G401 (cell line): ENCODE measurements around the gene IRF9. TPM values are rescaled to one million over a fixed set of nuclear protein-coding genes. Genes with fewer than 3 reads are reported as not detected.

Experiments
- DNase-seq: peaks from one replicate; pipeline ENCODE4 v3.0.0-alpha.2; 2015; ENCODE audit warnings: low spot score
- in situ Hi-C: cut with HindIII; loops from 2 replicates; pipeline ENCODE4 v1.10.0; 2016; ENCODE audit warnings: low sequenced_read_pairs, mixed read lengths
- total RNA-seq: library from RNA; depleted of rRNA; stranded (reverse); fragments of >200 nt; shearing (Covaris generic); gene quantifications from 2 replicates; pipeline ENCODE4 v1.2.3, GENCODE V29; 2014; rRNA removed

The IRF9 gene
- total RNA-seq, 1 experiment from 2014 or later = 8.3 TPM

- in situ Hi-C loops = no loop called here
- no peak for DNase-seq
These were observed 45.4 kb downstream of the IRF9 start for GRCh38 chr14:24206260-24207103.

- in situ Hi-C loops = no loop called here
- no peak for DNase-seq
These were observed 46.1 kb downstream of the IRF9 start for GRCh38 chr14:24207104-24207551.

GRCh38 chr14:24207625-24208024 lies 46.6 kb downstream of the IRF9 start:
- in situ Hi-C loops = no loop called here
- DNase-seq = no peak

- in situ Hi-C loops = no loop called here
- no peak for DNase-seq
These were observed 50.2 kb downstream of the IRF9 start for GRCh38 chr14:24211311-24211710.

- in situ Hi-C loops = no loop called here
- peak; percentile 95 for DNase-seq
These were observed 52.1 kb downstream of the IRF9 start, which contains the start of gene CHMP4A for GRCh38 chr14:24212924-24213865. Gene CHMP4A, minus strand, starts transcription at chr14:24213488. Its CDS starts 49 bp downstream, at chr14:24213439.

- DNase-seq = no peak
- in situ Hi-C loops = no loop called here
These were observed 53.0 kb downstream of the IRF9 start for GRCh38 chr14:24213866-24214662.

GRCh38 chr14:24215495-24216344 lies 54.7 kb downstream of the IRF9 start, which contains the start of gene MDP1:
Gene MDP1, minus strand, starts transcription at chr14:24216066. Its CDS starts 111 bp downstream, at chr14:24215955.
- peak; percentile 95 for DNase-seq
- in situ Hi-C loops = no loop called here

Other genes with a start within 250 kb of the IRF9 start
- 46.2 and 62.7 TPM in 2 replicates for gene DHRS4, start 207.5 kb upstream of the IRF9 start, total RNA-seq
- 17.3 and 28.1 TPM in 2 replicates for gene DHRS4L2, start 172.3 kb upstream of the IRF9 start, total RNA-seq
- gene CARMIL3, start 109.3 kb upstream of the IRF9 start, total RNA-seq = 0.74 and 1.6 TPM in 2 replicates
- gene CPNE6, start 89.7 kb upstream of the IRF9 start, total RNA-seq = not detected in 2 replicates
- gene PCK2, start 67.0 kb upstream of the IRF9 start, total RNA-seq = 64.7 and 86.2 TPM in 2 replicates
- gene DCAF11, start 46.5 kb upstream of the IRF9 start, total RNA-seq = 93.8 and 125 TPM in 2 replicates
- 1.3 and 2.8 TPM in 2 replicates for gene NRL, start 46.3 kb upstream of the IRF9 start, total RNA-seq
- 0.88 TPM in 1 of 2 replicates, not detected in the other for gene FITM1, start 30.6 kb upstream of the IRF9 start, total RNA-seq
- gene PSME1, start 25.1 kb upstream of the IRF9 start, total RNA-seq = 57.9 and 58.0 TPM in 2 replicates
- 33.6 and 45.0 TPM in 2 replicates for gene EMC9, start 19.7 kb upstream of the IRF9 start, total RNA-seq
- 162 and 168 TPM in 2 replicates for gene PSME2, start 14.7 kb upstream of the IRF9 start, total RNA-seq
- 51.9 and 89.7 TPM in 2 replicates for gene RNF31, start 13.8 kb upstream of the IRF9 start, total RNA-seq
- 0.31 TPM in 1 of 2 replicates, not detected in the other for gene REC8, start 10.8 kb downstream of the IRF9 start, total RNA-seq
- gene IPO4, start 27.6 kb downstream of the IRF9 start, total RNA-seq = 79.5 and 80.4 TPM in 2 replicates
- 26.6 and 50.0 TPM in 2 replicates for gene TM9SF1, start 34.2 kb downstream of the IRF9 start, total RNA-seq
- not detected in 2 replicates for gene TSSK4, start 44.4 kb downstream of the IRF9 start, total RNA-seq
- 30.8 and 40.4 TPM in 2 replicates for gene CHMP4A, start 52.2 kb downstream of the IRF9 start, total RNA-seq
- gene MDP1, start 54.8 kb downstream of the IRF9 start, total RNA-seq = 16.6 and 16.9 TPM in 2 replicates
- gene NEDD8, start 71.1 kb downstream of the IRF9 start, total RNA-seq = 168 and 186 TPM in 2 replicates
- 116 and 132 TPM in 2 replicates for gene GMPR2, start 71.7 kb downstream of the IRF9 start, total RNA-seq
- 38.1 and 63.0 TPM in 2 replicates for gene TINF2, start 81.4 kb downstream of the IRF9 start, total RNA-seq
- gene TGM1, start 101.9 kb downstream of the IRF9 start, total RNA-seq = 0.10 TPM in 1 of 2 replicates, not detected in the other
- 19.0 and 23.6 TPM in 2 replicates for gene RABGGTA, start 110.3 kb downstream of the IRF9 start, total RNA-seq
- gene DHRS1, start 138.5 kb downstream of the IRF9 start, total RNA-seq = 3.8 and 11.4 TPM in 2 replicates
- 28.7 and 28.9 TPM in 2 replicates for gene NOP9, start 138.6 kb downstream of the IRF9 start, total RNA-seq
- gene CIDEB, start 146.7 kb downstream of the IRF9 start, total RNA-seq = 1.7 TPM in 1 of 2 replicates, not detected in the other
- 1.8 and 5.4 TPM in 2 replicates for gene LTB4R2, start 148.9 kb downstream of the IRF9 start, total RNA-seq
- gene LTB4R, start 150.2 kb downstream of the IRF9 start, total RNA-seq = 1.6 and 5.7 TPM in 2 replicates
- gene ADCY4, start 173.8 kb downstream of the IRF9 start, total RNA-seq = not detected in 2 replicates
- gene RIPK3, start 178.7 kb downstream of the IRF9 start, total RNA-seq = not detected in 2 replicates
- gene NFATC4, start 206.9 kb downstream of the IRF9 start, total RNA-seq = 41.4 and 45.5 TPM in 2 replicates
- gene NYNRIN, start 237.7 kb downstream of the IRF9 start, total RNA-seq = 19.7 and 24.1 TPM in 2 replicates